ENCODE data around the gene SPSB4.

The SPSB4 gene

DNA sequence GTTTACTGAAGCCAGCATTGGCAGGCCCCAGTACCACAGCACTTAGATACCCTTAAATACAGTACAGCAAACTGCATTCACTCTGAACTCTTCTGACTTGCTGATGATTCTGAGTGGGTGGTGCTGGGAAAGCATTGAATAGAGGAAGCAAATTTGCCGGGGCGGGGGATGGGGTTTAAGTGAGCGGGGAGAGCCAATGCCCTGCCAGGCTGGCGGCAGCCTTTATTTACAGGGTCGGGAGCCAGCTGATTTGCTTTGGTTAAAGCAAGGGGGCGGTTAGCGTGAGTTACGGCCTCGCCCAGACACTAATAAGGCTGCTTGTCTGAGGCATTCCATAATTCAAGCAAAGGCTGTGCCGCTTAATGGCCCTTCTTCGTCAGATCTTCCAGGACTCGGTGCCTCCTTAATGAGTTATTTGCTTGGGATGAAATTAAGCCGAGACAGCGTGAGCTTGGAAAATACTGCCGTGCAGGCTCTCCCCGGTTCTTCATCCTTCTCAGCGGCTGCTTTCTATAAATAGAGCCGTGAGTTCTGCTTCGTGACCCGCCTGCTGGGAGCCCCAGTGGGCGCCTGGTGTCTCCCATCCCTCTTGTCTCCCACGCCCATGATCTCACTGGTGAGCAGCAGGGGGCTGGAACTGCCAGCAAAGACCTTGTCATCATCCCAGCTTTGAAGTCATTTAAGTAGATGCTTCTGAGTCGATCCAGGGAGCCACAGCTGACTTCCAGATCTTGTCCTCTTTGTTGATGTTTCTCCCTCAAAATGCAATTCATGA, 25.8 kb downstream of the SPSB4 start:
- H3K9ac ChIP-seq (ENCODE audit: low read depth, low read length): no peak overlapping the region
- H3K36me3 ChIP-seq (ENCODE audit: insufficient read depth, low read length): no peaks in the 10 kb centered on the region
- peaks cover 90% of the 10 kb centered on the region for H3K4me1 ChIP-seq (ENCODE audit: insufficient read depth, low read length)
- no peak overlapping the region for H3K4me3 ChIP-seq (ENCODE audit: low read length)
- no peaks in the 10 kb centered on the region for H3K9me3 ChIP-seq (ENCODE audit: insufficient read depth, low read depth, low read length)
- WGBS: 33% methylated on average over 23 of the region's 23 CpGs
- peak overlapping the region; percentile 57; the same call in 1 of the 2 replicates for H3K27ac ChIP-seq (ENCODE audit: low read depth, low read length)
- H3K27me3 ChIP-seq (ENCODE audit: insufficient read depth, low read length): 0 out of 2 replicates have a peak, but pooled peaks cover 3% of the 10 kb centered on the region

DNA sequence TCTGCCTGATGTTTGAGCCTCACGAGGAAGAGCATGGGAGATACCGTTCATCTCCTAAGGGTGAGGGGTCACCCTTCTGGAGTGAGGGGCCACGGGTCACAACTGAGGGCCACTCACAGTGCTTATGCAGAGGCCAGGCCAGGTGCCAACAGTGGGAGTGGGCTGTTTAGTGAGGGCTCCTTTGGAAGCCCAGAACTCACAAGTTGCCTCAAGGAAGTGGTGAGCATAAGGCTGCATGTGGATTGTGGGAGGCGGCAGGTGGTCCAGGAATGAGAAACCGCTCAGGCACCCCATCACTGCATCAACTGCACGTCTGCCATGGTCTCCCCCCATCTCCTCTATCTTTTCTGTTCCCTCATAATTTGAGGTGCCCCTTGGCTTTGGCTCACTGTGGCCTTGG, 26.5 kb downstream of the SPSB4 start:
- Histone ChIP-seq H3K4me1 (ENCODE audit: insufficient read depth, low read length) (peaks cover 88% of the 10 kb centered on the region), H3K36me3 (ENCODE audit: insufficient read depth, low read length) (no peaks in the 10 kb centered on the region), H3K27ac (ENCODE audit: low read depth, low read length) (no peak overlapping the region), H3K9me3 (ENCODE audit: insufficient read depth, low read depth, low read length) (no peaks in the 10 kb centered on the region), H3K9ac (ENCODE audit: low read depth, low read length) (no peak overlapping the region), H3K27me3 (ENCODE audit: insufficient read depth, low read length) (no peaks in the 10 kb centered on the region), H3K4me3 (ENCODE audit: low read length) (no peak overlapping the region)
- 88% methylated on average over 6 of the region's 6 CpGs for WGBS

DNA sequence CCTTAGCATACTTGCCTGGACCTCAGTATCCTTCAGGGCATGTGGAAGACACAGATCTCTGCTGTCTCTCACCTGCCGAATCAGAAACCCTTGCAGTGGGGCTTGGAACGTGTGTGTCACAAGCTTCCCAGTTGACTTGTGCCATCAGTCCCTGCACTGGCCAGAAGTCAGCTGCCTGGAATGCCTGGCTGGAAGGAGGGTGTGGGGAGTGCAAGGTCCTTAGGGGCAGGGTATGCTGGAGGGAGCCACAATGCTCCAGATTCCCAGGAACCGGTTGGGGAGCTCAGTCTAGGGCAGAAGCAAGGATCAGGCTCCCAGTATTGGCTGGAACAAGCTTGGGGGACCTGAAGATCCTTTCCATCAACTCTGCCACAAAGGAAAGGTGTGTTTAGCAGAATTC, 27.1 kb downstream of the SPSB4 start:
- 88% methylated on average over 3 of the region's 3 CpGs for WGBS
- Histone ChIP-seq H3K4me1 (ENCODE audit: insufficient read depth, low read length) (peaks cover 85% of the 10 kb centered on the region), H3K9me3 (ENCODE audit: insufficient read depth, low read depth, low read length) (no peaks in the 10 kb centered on the region), H3K36me3 (ENCODE audit: insufficient read depth, low read length) (no peaks in the 10 kb centered on the region), H3K27ac (ENCODE audit: low read depth, low read length) (no peak overlapping the region), H3K27me3 (ENCODE audit: insufficient read depth, low read length) (no peaks in the 10 kb centered on the region), H3K4me3 (ENCODE audit: low read length) (no peak overlapping the region), H3K9ac (ENCODE audit: low read depth, low read length) (no peak overlapping the region)

DNA sequence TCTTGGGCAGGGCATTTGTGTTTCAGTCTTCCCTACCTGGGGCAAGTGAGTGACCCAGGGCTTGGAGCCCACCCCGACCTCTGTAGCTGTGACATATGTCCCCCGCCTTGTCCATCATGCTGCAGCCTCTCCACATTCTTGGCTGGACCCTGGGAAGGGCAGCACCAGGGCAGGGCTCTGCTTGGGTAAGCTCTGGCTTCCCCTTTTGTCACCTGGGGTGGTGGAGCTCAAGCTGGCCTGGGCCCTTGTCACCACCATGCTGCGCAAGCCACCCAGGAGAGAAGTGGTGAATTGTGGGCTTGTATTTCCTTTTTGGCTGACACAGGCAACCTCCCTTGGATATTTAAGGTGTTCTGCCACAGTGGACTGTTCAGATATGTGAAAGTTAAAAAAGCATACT, 29.3 kb downstream of the SPSB4 start:
- H3K9me3 ChIP-seq (ENCODE audit: insufficient read depth, low read depth, low read length): no peaks in the 10 kb centered on the region
- H3K9ac ChIP-seq (ENCODE audit: low read depth, low read length): no peak overlapping the region
- H3K27ac ChIP-seq (ENCODE audit: low read depth, low read length): no peak overlapping the region
- no peak overlapping the region for H3K4me3 ChIP-seq (ENCODE audit: low read length)
- H3K36me3 ChIP-seq (ENCODE audit: insufficient read depth, low read length): no peaks in the 10 kb centered on the region
- H3K27me3 ChIP-seq (ENCODE audit: insufficient read depth, low read length): no peaks in the 10 kb centered on the region
- WGBS: 94% methylated on average over 3 of the region's 3 CpGs
- H3K4me1 ChIP-seq (ENCODE audit: insufficient read depth, low read length): peaks cover 74% of the 10 kb centered on the region

DNA sequence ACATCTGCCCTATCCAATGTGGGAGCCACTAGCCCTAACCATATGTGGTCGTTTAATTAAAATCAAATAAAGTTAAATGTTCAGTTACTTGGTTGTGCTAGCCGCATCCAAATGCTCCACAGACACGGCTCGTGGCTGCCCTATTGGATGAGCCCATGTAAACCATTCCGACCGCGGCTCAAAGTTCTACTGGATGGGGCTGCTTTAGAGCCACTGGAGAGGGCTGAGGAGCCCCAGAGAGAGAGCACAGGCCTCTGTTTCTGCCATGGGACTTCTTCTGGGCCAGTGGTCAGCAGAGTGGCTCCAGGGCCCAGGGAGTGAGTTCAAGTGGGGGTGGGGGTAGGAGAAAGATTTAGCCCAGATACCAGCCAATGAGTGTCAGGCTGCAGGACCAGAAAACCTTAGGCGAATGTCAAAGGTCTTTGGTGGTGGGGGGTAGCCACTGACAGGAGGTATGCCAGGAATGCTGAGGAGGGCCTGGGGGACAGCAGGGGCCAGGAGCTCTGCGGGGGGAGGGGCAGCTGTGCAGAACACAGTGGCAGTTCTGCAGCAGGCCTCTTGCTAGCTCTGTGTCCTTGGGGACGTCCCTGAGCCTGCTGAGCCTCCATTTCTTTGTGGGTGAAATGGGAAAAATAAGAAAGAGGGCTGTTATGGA, 30.1 kb downstream of the SPSB4 start:
- H3K27me3 ChIP-seq (ENCODE audit: insufficient read depth, low read length): no peaks in the 10 kb centered on the region
- no peaks in the 10 kb centered on the region for H3K36me3 ChIP-seq (ENCODE audit: insufficient read depth, low read length)
- peak overlapping the region; percentile 12; the same call in 1 of the 2 replicates for H3K9ac ChIP-seq (ENCODE audit: low read depth, low read length)
- H3K9me3 ChIP-seq (ENCODE audit: insufficient read depth, low read depth, low read length): no peaks in the 10 kb centered on the region
- WGBS: 59% methylated on average over 10 of the region's 10 CpGs
- H3K27ac ChIP-seq (ENCODE audit: low read depth, low read length): peak overlapping the region; percentile 69
- H3K4me1 ChIP-seq (ENCODE audit: insufficient read depth, low read length): peaks cover 74% of the 10 kb centered on the region
- no peak overlapping the region for H3K4me3 ChIP-seq (ENCODE audit: low read length)

DNA sequence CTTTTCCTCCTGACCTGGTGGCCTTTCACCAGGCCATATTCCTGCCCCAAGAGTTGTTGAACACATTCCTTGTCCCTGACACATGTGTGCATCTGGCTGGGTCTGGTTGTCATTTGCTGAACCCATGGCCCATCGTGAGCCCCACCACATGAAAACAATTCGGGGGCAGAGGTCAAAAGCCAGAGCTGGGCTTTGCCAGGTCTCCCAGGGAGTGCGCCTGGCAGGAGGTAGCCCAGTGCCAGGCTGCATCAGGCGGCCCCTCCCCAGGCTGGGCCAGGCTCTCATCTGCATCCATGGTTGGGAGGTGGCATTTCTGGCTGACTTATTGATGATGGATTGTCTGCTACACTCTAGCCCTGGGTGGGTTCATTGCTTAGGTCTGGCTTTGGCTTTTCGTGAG, 30.9 kb downstream of the SPSB4 start:
- Histone ChIP-seq H3K9me3 (ENCODE audit: insufficient read depth, low read depth, low read length) (no peaks in the 10 kb centered on the region), H3K27ac (ENCODE audit: low read depth, low read length) (peak overlapping the region; percentile 69), H3K4me3 (ENCODE audit: low read length) (no peak overlapping the region), H3K36me3 (ENCODE audit: insufficient read depth, low read length) (no peaks in the 10 kb centered on the region), H3K4me1 (ENCODE audit: insufficient read depth, low read length) (peaks cover 66% of the 10 kb centered on the region), H3K27me3 (ENCODE audit: insufficient read depth, low read length) (no peaks in the 10 kb centered on the region), H3K9ac (ENCODE audit: low read depth, low read length) (peak overlapping the region; percentile 12; the same call in 1 of the 2 replicates)
- WGBS: 82% methylated on average over 5 of the region's 5 CpGs

DNA sequence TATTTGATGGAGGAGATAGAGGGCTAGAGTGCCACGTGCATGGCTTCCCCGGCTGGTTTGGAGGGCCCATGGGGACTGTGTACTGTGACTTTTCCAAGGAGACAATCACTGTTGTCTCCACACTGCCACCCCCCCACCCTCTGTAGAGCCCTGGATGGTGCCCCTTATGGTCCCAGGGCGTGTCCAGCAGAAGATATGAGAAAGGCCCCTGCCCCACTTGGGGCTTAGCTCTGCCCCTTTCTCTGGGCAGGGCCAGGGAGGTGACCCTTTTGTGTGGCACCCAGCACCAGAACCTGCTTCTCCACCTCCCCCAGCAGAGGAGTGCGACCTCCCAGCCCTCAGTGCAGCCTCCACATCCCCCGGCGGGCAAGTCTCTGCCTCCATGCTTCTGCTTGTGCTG, 32.1 kb downstream of the SPSB4 start:
- Histone ChIP-seq H3K9ac (ENCODE audit: low read depth, low read length) (no peak overlapping the region), H3K27me3 (ENCODE audit: insufficient read depth, low read length) (no peaks in the 10 kb centered on the region), H3K4me3 (ENCODE audit: low read length) (no peak overlapping the region), H3K9me3 (ENCODE audit: insufficient read depth, low read depth, low read length) (no peaks in the 10 kb centered on the region), H3K36me3 (ENCODE audit: insufficient read depth, low read length) (no peaks in the 10 kb centered on the region), H3K4me1 (ENCODE audit: insufficient read depth, low read length) (peaks cover 55% of the 10 kb centered on the region), H3K27ac (ENCODE audit: low read depth, low read length) (no peak overlapping the region)
- 90% methylated on average over 6 of the region's 6 CpGs for WGBS

DNA sequence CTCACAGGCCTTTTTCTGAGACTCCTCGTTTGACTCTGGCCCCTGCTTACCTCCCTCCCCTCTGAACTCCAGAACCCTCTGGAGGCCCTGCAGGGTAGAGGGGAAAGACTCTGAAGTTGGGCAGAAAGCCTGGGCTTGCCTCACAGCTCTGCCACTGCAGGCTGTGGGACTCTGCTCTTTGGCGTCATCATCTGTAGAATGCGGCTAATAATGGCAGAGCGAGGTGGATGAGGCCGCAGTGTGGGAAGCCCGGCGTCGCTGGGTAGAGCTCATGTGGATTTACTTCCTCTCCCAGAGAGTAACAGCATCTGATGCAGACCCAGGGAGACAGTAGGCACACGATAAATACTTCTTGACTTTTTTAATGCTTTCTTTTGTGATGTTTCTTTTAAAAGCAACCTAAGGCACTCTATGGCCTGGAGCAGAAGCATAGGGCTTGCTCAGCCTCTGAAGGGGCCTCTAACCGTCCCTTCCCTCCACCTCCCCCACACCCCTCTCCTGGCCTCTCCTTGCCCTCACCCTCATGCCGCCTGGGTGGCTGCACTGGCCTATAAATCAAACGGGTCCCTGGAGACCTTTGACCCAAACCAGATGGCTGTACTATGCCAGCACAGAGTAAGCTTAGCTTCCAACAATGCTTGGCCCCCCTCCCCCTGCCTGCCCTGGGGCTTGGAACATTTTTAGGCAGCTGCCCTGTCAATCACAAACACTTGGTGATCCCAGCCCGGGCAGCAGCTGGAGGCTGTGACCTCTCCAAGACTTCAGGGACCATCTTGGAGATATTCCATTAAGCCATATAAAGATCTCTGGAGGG, 32.9 kb downstream of the SPSB4 start:
- WGBS: 68% methylated on average over 12 of the region's 13 CpGs
- Histone ChIP-seq H3K9me3 (ENCODE audit: insufficient read depth, low read depth, low read length) (no peaks in the 10 kb centered on the region), H3K36me3 (ENCODE audit: insufficient read depth, low read length) (no peaks in the 10 kb centered on the region), H3K4me3 (ENCODE audit: low read length) (no peak overlapping the region), H3K27ac (ENCODE audit: low read depth, low read length) (0 out of 2 replicates have a peak overlapping the region, but pooled peaks have one; percentile 4), H3K9ac (ENCODE audit: low read depth, low read length) (peak overlapping the region; percentile 41; the same call in 1 of the 2 replicates), H3K27me3 (ENCODE audit: insufficient read depth, low read length) (no peaks in the 10 kb centered on the region), H3K4me1 (ENCODE audit: insufficient read depth, low read length) (peaks cover 49% of the 10 kb centered on the region)

DNA sequence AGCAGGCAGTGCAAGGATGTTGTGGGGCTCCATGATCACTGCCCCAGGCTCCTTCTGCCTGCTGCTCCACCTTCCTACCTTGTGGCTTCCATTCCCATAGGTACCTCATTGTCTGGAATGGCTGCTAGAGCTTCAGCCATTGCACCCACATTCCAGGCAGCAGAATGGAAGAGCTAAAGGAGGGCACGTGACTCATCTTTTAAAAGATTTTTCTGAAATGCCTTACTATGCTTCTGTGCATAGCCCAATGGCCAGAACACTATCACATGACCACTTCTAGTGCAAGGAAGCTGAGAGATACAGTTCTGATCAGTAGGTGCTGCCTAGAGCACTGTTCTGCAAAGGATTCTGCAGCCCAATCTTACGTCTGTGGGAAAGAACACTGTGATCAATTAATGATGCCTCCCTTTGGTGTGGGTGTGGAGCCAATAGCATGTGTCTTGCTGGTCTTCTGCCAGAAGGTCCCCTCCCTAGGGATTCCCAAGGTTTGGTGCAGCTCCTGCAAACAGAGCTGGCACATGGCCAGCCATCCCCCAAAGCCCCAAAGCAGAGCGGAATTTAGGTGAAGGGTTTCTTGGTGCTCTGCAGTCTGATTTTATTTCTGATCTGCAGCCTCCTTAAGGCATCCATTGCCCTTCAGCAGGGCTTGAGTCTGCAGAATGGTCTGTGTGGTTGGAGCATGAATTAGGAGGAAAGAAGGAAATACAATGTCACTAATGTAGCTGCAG, 34.4 kb downstream of the SPSB4 start:
- WGBS: 86% methylated on average over 3 of the region's 3 CpGs
- H3K36me3 ChIP-seq (ENCODE audit: insufficient read depth, low read length): no peaks in the 10 kb centered on the region
- no peaks in the 10 kb centered on the region for H3K27me3 ChIP-seq (ENCODE audit: insufficient read depth, low read length)
- no peaks in the 10 kb centered on the region for H3K9me3 ChIP-seq (ENCODE audit: insufficient read depth, low read depth, low read length)
- H3K4me1 ChIP-seq (ENCODE audit: insufficient read depth, low read length): peaks cover 48% of the 10 kb centered on the region
- H3K4me3 ChIP-seq (ENCODE audit: low read length): no peak overlapping the region
- H3K9ac ChIP-seq (ENCODE audit: low read depth, low read length): no peak overlapping the region
- no peak overlapping the region for H3K27ac ChIP-seq (ENCODE audit: low read depth, low read length)

DNA sequence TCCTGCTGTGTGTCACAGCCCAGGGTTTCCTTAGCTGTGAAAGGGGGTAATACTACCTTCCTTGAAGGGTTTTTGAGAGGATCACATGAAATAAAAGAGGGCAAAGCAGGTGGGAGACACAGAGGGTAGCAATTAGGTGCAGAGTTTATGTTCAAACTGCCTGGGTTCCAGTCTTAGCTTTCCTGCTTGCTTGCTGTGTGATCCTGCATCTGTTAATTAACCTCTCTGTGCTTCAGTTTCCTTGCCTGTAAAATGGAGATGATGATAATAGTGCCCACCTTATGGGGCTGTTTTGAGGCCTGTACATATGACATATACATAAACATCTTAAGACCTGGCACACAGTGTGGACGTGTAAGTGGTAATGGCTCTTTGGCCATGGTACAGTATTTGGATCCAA, 35.0 kb downstream of the SPSB4 start:
- Histone ChIP-seq H3K27ac (ENCODE audit: low read depth, low read length) (no peak overlapping the region), H3K9ac (ENCODE audit: low read depth, low read length) (no peak overlapping the region), H3K9me3 (ENCODE audit: insufficient read depth, low read depth, low read length) (no peaks in the 10 kb centered on the region), H3K27me3 (ENCODE audit: insufficient read depth, low read length) (no peaks in the 10 kb centered on the region), H3K4me3 (ENCODE audit: low read length) (no peak overlapping the region), H3K4me1 (ENCODE audit: insufficient read depth, low read length) (peaks cover 41% of the 10 kb centered on the region), H3K36me3 (ENCODE audit: insufficient read depth, low read length) (no peaks in the 10 kb centered on the region)
- 86% methylated on average over 1 of the region's 1 CpG for WGBS

Measured in HUES64 (cell line).